Osteoblast (primary cell): ENCODE data around the gene SLC26A4. TPM values are rescaled to one million over a fixed set of nuclear protein-coding genes. Genes with fewer than 3 reads are reported as not detected.

ENCODE experiments used
- DNase-seq: peaks from one replicate; pipeline ENCODE4 v3.0.0; 2011; ENCODE audit warnings: low spot score, mixed read lengths; ENCODE audit not compliant: insufficient read length; ENCODE audit errors: missing footprints
- H2AFZ ChIP-seq: 2 replicates; pipeline ENCODE4 v1.6.0; 2011; ENCODE audit warnings: mild to moderate bottlenecking, low read length
- H3K27ac ChIP-seq: 2 replicates; pipeline ENCODE4 v1.5.1; 2011; ENCODE audit warnings: mild to moderate bottlenecking, low read depth, low read length, moderate library complexity
- H3K27me3 ChIP-seq: 2 replicates; pipeline ENCODE4 v1.6.0; 2012; ENCODE audit warnings: mild to moderate bottlenecking, control low read depth, inconsistent platforms, low read length, moderate library complexity; ENCODE audit not compliant: insufficient read depth
- H3K36me3 ChIP-seq: 2 replicates; pipeline ENCODE4 v1.5.1; 2011; ENCODE audit warnings: mild to moderate bottlenecking, low read length, control low read depth, moderate library complexity; ENCODE audit not compliant: insufficient read depth
- H3K4me1 ChIP-seq: 2 replicates; pipeline ENCODE4 v1.5.1; 2011; ENCODE audit warnings: mild to moderate bottlenecking, low read length, control low read depth, moderate library complexity; ENCODE audit not compliant: insufficient read depth
- H3K4me2 ChIP-seq: 2 replicates; pipeline ENCODE4 v1.6.0; 2011; ENCODE audit warnings: mild to moderate bottlenecking, low read length; ENCODE audit not compliant: insufficient read depth
- H3K4me3 ChIP-seq: fragments of 200-600 bp; sonication (generic); 3 replicates; pipeline ENCODE4 v1.5.1; 2012; ENCODE audit warnings: mild to moderate bottlenecking, low read length, inconsistent platforms; ENCODE audit not compliant: insufficient read depth
- H3K79me2 ChIP-seq: 2 replicates; pipeline ENCODE4 v1.6.0; 2012; ENCODE audit warnings: mild to moderate bottlenecking, low read length, control low read depth, inconsistent platforms; ENCODE audit not compliant: insufficient read depth
- H3K9me3 ChIP-seq: 2 replicates; pipeline ENCODE4 v1.5.1; 2011; ENCODE audit warnings: low read depth, low read length, control low read depth
- H4K20me1 ChIP-seq: 2 replicates; pipeline ENCODE4 v1.6.0; 2012; ENCODE audit warnings: mild to moderate bottlenecking, low read length, control low read depth; ENCODE audit not compliant: insufficient read depth
- CTCF ChIP-seq: IDR thresholded peaks from 2 replicates; pipeline ENCODE4 v1.5.1; 2011; ENCODE audit warnings: mild to moderate bottlenecking, low read depth, low read length, moderate library complexity; ENCODE audit errors: extremely low read depth
- total RNA-seq: library from RNA; depleted of rRNA; stranded (reverse); fragments of >200 nt; gene quantifications from 2 replicates; pipeline ENCODE4 v1.2.3, GENCODE V29; 2012

Gene SLC26A4
- total RNA-seq, 1 donor, result 0.36 TPM

DNA sequence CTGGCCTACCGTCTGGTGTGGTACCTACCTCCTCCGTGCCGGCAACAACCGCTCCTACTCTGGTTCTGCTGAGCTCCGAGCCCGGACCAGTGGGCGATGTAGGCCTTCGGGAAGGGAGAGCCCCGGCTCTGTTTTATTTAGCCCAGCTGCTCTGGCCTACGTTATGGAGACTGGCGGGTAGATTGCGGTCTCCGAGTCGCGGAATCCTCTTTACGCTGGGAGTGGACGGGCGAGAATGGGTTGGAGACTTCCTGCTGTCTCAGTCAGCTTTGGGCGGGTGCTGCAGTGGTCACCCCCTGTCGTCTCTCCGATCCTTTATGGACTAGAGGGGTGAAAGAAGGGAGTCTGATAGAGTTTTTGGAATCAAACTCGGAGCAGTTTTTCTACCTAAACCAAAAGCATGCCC, 83.7 kb downstream of the SLC26A4 start:
- H3K79me2 ChIP-seq, result peaks cover 54% of the 10 kb centered on the region
- H3K4me2 ChIP-seq, result peak overlapping the region; percentile 85
- no peaks in the 10 kb centered on the region for H3K27me3 ChIP-seq
- peaks cover 39% of the 10 kb centered on the region for H4K20me1 ChIP-seq
- TF ChIP-seq CTCF, result no peak
- H3K27ac ChIP-seq, result peak overlapping the region; percentile 93
- peaks cover 19% of the 10 kb centered on the region for H3K4me1 ChIP-seq
- H3K4me3 ChIP-seq, result peak overlapping the region; percentile 94
- peak overlapping the region; percentile 98 for H2AFZ ChIP-seq
- H3K9me3 ChIP-seq, result no peaks in the 10 kb centered on the region
- peaks cover 6% of the 10 kb centered on the region for H3K36me3 ChIP-seq
- DNase-seq, result no peak

GRCh38 chr7:107746006-107746405, 85.4 kb downstream of the SLC26A4 start:
- H2AFZ ChIP-seq, result no peak overlapping the region
- no peak for DNase-seq
- no peak for TF ChIP-seq CTCF

GRCh38 chr7:107751113-107751512, 90.5 kb downstream of the SLC26A4 start:
- no peaks in the 10 kb centered on the region for H3K4me1 ChIP-seq
- no peaks in the 10 kb centered on the region for H3K27me3 ChIP-seq
- peaks cover 43% of the 10 kb centered on the region for H3K36me3 ChIP-seq
- peaks cover 27% of the 10 kb centered on the region for H4K20me1 ChIP-seq
- no peak overlapping the region for H3K4me2 ChIP-seq
- DNase-seq, result no peak
- no peak overlapping the region for H3K4me3 ChIP-seq
- no peak overlapping the region for H3K27ac ChIP-seq
- H3K9me3 ChIP-seq, result no peaks in the 10 kb centered on the region
- H3K79me2 ChIP-seq, result peaks cover 53% of the 10 kb centered on the region
- H2AFZ ChIP-seq, result no peak overlapping the region
- no peak for TF ChIP-seq CTCF

More at GRCh38 chr7:107746006-107746405, 85.4 kb downstream of the SLC26A4 start:
- Histone ChIP-seq H3K4me3 (no peak overlapping the region), H3K79me2 (peaks cover 67% of the 10 kb centered on the region), H3K27me3 (no peaks in the 10 kb centered on the region), H3K27ac (peak overlapping the region; percentile 40), H3K4me1 (peaks cover 19% of the 10 kb centered on the region), H3K36me3 (peaks cover 18% of the 10 kb centered on the region), H3K9me3 (no peaks in the 10 kb centered on the region), H3K4me2 (peak overlapping the region; percentile 85), H4K20me1 (peaks cover 39% of the 10 kb centered on the region)

DNA sequence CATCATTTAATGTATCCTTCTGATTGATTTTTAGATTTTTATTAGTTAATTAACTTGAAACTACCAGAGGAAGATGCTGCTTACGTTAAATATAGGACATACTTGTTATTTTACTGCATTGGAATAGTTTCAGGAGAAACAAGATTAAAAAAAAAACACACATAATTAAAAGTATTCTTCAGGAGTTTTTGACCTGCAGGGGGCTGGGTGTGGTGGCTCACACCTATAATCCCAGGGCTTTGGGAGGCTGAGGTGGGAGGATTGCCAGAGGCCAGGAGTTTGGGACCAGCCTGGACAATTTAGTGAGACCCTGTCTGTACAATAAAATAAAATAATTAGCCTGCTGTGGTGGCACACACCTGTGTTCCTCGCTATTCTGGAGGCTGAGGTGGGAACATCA, 94.0 kb downstream of the SLC26A4 start:
- DNase-seq, result peak; percentile 27
- Histone ChIP-seq H3K4me1 (no peaks in the 10 kb centered on the region), H3K27me3 (no peaks in the 10 kb centered on the region), H3K79me2 (peaks cover 19% of the 10 kb centered on the region), H3K36me3 (peaks cover 65% of the 10 kb centered on the region), H3K4me3 (no peak overlapping the region), H2AFZ (no peak overlapping the region), H3K27ac (no peak overlapping the region), H3K9me3 (no peaks in the 10 kb centered on the region), H4K20me1 (peaks cover 4% of the 10 kb centered on the region), H3K4me2 (no peak overlapping the region)
- peak; percentile 18 for TF ChIP-seq CTCF
